ENCODE measurements around the gene SELENOP.
"Not testable (repeated sequence)": the region's sequence is repeated elsewhere in the genome, so short reads cannot be mapped to it uniquely, and the experiment has no call there.

The SELENOP gene

GRCh38 chr5:42852826-42853225 is 41.1 kb upstream of the SELENOP start:
- DNase-seq (ENCODE audit: low read depth), result no peak
- TF ChIP-seq CTCF (IDR thresholded peaks at IDR 0.05; ENCODE audit: control insufficient read depth, extremely low read depth, insufficient read depth), result no peak
- H3K4me3 ChIP-seq (ENCODE audit: low read depth, low read length), result no peak overlapping the region

- DNase-seq (ENCODE audit: low read depth), result no peak
- H3K4me3 ChIP-seq (ENCODE audit: low read depth, low read length), result no peak overlapping the region
- no peak for TF ChIP-seq CTCF (IDR thresholded peaks at IDR 0.05; ENCODE audit: control insufficient read depth, extremely low read depth, insufficient read depth)
Measured at GRCh38 chr5:42851481-42851880, 39.8 kb upstream of the SELENOP start.

- no peak overlapping the region for H3K4me3 ChIP-seq (ENCODE audit: low read depth, low read length)
- TF ChIP-seq CTCF (IDR thresholded peaks at IDR 0.05; ENCODE audit: control insufficient read depth, extremely low read depth, insufficient read depth), result no peak
Measured at GRCh38 chr5:42848545-42848944, 36.9 kb upstream of the SELENOP start.

GRCh38 chr5:42844408-42844807 is 32.7 kb upstream of the SELENOP start:
- not testable (repeated sequence) for H3K4me3 ChIP-seq (ENCODE audit: low read depth, low read length); DNase-seq (ENCODE audit: low read depth)

More at GRCh38 chr5:42848545-42848944, 36.9 kb upstream of the SELENOP start:
- DNase-seq (ENCODE audit: low read depth), result no peak

GRCh38 chr5:42843675-42844292 is 32.1 kb upstream of the SELENOP start:
- DNase-seq (ENCODE audit: low read depth), result no peak
- no peak overlapping the region for H3K4me3 ChIP-seq (ENCODE audit: low read depth, low read length)
- TF ChIP-seq CTCF (IDR thresholded peaks at IDR 0.05; ENCODE audit: control insufficient read depth, extremely low read depth, insufficient read depth), result no peak

- no peak for TF ChIP-seq CTCF (IDR thresholded peaks at IDR 0.05; ENCODE audit: control insufficient read depth, extremely low read depth, insufficient read depth)
- no peak for DNase-seq (ENCODE audit: low read depth)
- no peak overlapping the region for H3K4me3 ChIP-seq (ENCODE audit: low read depth, low read length)
Measured at GRCh38 chr5:42842921-42843641, 31.4 kb upstream of the SELENOP start.

- no peak overlapping the region for H3K4me3 ChIP-seq (ENCODE audit: low read depth, low read length)
- no peak for TF ChIP-seq CTCF (IDR thresholded peaks at IDR 0.05; ENCODE audit: control insufficient read depth, extremely low read depth, insufficient read depth)
- DNase-seq (ENCODE audit: low read depth), result no peak
Measured at GRCh38 chr5:42840842-42841567, 29.3 kb upstream of the SELENOP start.

Measured in LNCaP clone FGC (cell line).